HCT116 (cell line): Measurements from ENCODE around the gene ADCY10. TPM values are rescaled to one million over a fixed set of nuclear protein-coding genes. Genes with fewer than 3 reads are reported as not detected.

Experiments used
- ATAC-seq: fragments of 200-7000 bp; cut with Tn5 transposase; 2 replicates; pipeline ENCODE4 v1.9.1; 2020; ENCODE audit warnings: mild to moderate bottlenecking, moderate library complexity
- BruUV-seq: library from RNA; stranded (reverse); fragments of 400-500 nt; replicated peaks from 2 replicates; lab custom pipeline; 2021; lab: Mats Ljungman, UMichigan
- CTCF ChIA-PET: fragments of 300-600 bp; sonication (Branson Sonifier 250); formaldehyde crosslinking; loops from one replicate; lab custom pipeline; 2021; ENCODE audit warnings: antibody characterized with exemption; lab: Charles Lee
- POLR2A ChIA-PET: fragments of 300-600, 350-600 bp; sonication (Branson Sonifier 250); formaldehyde crosslinking; loops from one replicate; lab custom pipeline; 2021; ENCODE audit warnings: antibody characterized with exemption; lab: Charles Lee
- RAD21 ChIA-PET, 2 experiments: fragments of 300-600 bp; sonication (Branson Sonifier 250); formaldehyde crosslinking; loops; one replicate each; lab custom pipeline; 2023; ENCODE audit warnings: low total read pairs in 2 of 2; ENCODE audit not compliant: uncharacterized antibody in 2 of 2, unreplicated experiment in 2 of 2, low non-redundant PET in 1 of 2; lab: Charles Lee
- DNase-seq: peaks from one replicate; pipeline ENCODE4 v3.0.0-alpha.2; 2010; ENCODE audit warnings: low read depth, low spot score
- H2AFZ ChIP-seq: fragments of 200-600 bp; shearing (Covaris generic), sonication (generic); 2 replicates; pipeline ENCODE4 v1.6.1; 2017; ENCODE audit warnings: low read depth, mixed run types, mixed read lengths, antibody characterized with exemption, low read length; ENCODE audit not compliant: poor library complexity, severe bottlenecking
- H3K27ac ChIP-seq: 2 replicates; pipeline ENCODE4 v1.5.1; 2012; ENCODE audit warnings: low read depth, low read length
- H3K27me3 ChIP-seq: fragments of 200-600 bp; sonication (generic); 2 replicates; pipeline ENCODE4 v1.6.1; 2016; ENCODE audit warnings: mixed run types, low read length, mixed read lengths; ENCODE audit not compliant: insufficient read depth
- H3K36me3 ChIP-seq, 2 experiments: fragments of 200-500 bp in 1 of 2; fragments of 200-600 bp in 1 of 2; sonication (Bioruptor generic) in 1 of 2; sonication (generic) in 1 of 2; 2 replicates each; pipeline versions ENCODE4 v1.5.1 to v1.6.1; 2014 to 2016; ENCODE audit warnings: low read length in 2 of 2, inconsistent platforms in 1 of 2, mixed read lengths in 1 of 2, mixed run types in 1 of 2; ENCODE audit not compliant: insufficient read depth in 2 of 2, control insufficient read depth in 1 of 2
- H3K4me1 ChIP-seq, 2 experiments: fragments of 200-600 bp in 1 of 2; sonication (generic) in 1 of 2; 2 replicates each; pipeline versions ENCODE4 v1.5.1 to v1.6.1; 2012 to 2017; ENCODE audit warnings: low read length in 2 of 2, inconsistent platforms in 1 of 2, mild to moderate bottlenecking in 1 of 2, mixed read lengths in 1 of 2, mixed run types in 1 of 2, moderate library complexity in 1 of 2; ENCODE audit not compliant: insufficient read depth in 2 of 2, control insufficient read depth in 1 of 2
- H3K4me2 ChIP-seq: fragments of 200-600 bp; sonication (generic); 2 replicates; pipeline ENCODE4 v1.6.1; 2017; ENCODE audit warnings: mixed run types, low read length, mixed read lengths
- H3K4me3 ChIP-seq, 2 experiments: fragments of 200-600 bp in 1 of 2; sonication (generic) in 1 of 2; replicated peaks in 1 of 2; 2 replicates each; pipeline ENCODE4 v1.5.1; 2011 to 2016; ENCODE audit warnings: low read length in 2 of 2, control low read depth in 1 of 2, low read depth in 1 of 2, mild to moderate bottlenecking in 1 of 2, mixed read lengths in 1 of 2, mixed run types in 1 of 2
- H3K79me2 ChIP-seq: fragments of 200-600 bp; sonication (generic); 2 replicates; pipeline ENCODE4 v1.6.1; 2017; ENCODE audit warnings: mild to moderate bottlenecking, mixed run types, low read length, moderate library complexity, mixed read lengths; ENCODE audit not compliant: insufficient read depth
- H3K9ac ChIP-seq: fragments of 200-600 bp; sonication (generic); 2 replicates; pipeline ENCODE4 v1.6.1; 2016; ENCODE audit warnings: low read length, mixed read lengths
- H3K9me2 ChIP-seq: fragments of 200-600 bp; sonication (generic), shearing (Covaris generic); 2 replicates; pipeline ENCODE4 v1.6.1; 2017; ENCODE audit warnings: mixed run types, mild to moderate bottlenecking, moderate library complexity; ENCODE audit not compliant: insufficient read depth
- H3K9me3 ChIP-seq, 2 experiments: fragments of 200-500 bp in 1 of 2; fragments of 200-600 bp in 1 of 2; sonication (Bioruptor generic) in 1 of 2; sonication (generic) in 1 of 2; 2 replicates each; pipeline ENCODE4 v1.6.1; 2014 to 2017; ENCODE audit warnings: low read length in 2 of 2, mixed read lengths in 2 of 2, inconsistent platforms in 1 of 2, low read depth in 1 of 2, mild to moderate bottlenecking in 1 of 2, mixed run types in 1 of 2, moderate library complexity in 1 of 2; ENCODE audit not compliant: control insufficient read depth in 1 of 2, insufficient read depth in 1 of 2
- H4K20me1 ChIP-seq: fragments of 200-600 bp; sonication (generic), shearing (Covaris generic); 2 replicates; pipeline ENCODE4 v1.6.1; 2017; ENCODE audit warnings: mixed run types, mild to moderate bottlenecking, moderate library complexity; ENCODE audit not compliant: insufficient read depth
- ATF3 ChIP-seq: IDR thresholded peaks from 2 replicates; pipeline ENCODE4 v1.6.1; 2012
- CBX3 ChIP-seq: IDR thresholded peaks from 2 replicates; pipeline ENCODE4 v1.6.1; 2012; ENCODE audit warnings: low read depth
- CEBPB ChIP-seq: IDR thresholded peaks from 2 replicates; pipeline ENCODE4 v1.6.1; 2012; ENCODE audit warnings: low read depth
- CTCF ChIP-seq, 3 experiments: fragments of 200-600 bp in 1 of 3; sonication (generic) in 1 of 3; IDR thresholded peaks in 2 of 3; conservative IDR thresholded peaks in 1 of 3; 2 replicates each; pipeline ENCODE4 v1.5.1; 2012 to 2017; ENCODE audit warnings: low read depth in 2 of 3, low read length in 2 of 3, antibody characterized with exemption in 1 of 3, borderline replicate concordance in 1 of 3, control low read depth in 1 of 3, mild to moderate bottlenecking in 1 of 3, mixed read lengths in 1 of 3, mixed run types in 1 of 3, moderate library complexity in 1 of 3; ENCODE audit not compliant: insufficient read depth in 1 of 3
- EGR1 ChIP-seq: IDR thresholded peaks from 2 replicates; pipeline ENCODE4 v1.6.1; 2012; ENCODE audit warnings: low read depth
- ELF1 ChIP-seq: IDR thresholded peaks from 2 replicates; pipeline ENCODE4 v1.6.1; 2012; ENCODE audit warnings: low read depth, borderline replicate concordance
- EZH2phosphoT487 ChIP-seq: fragments of 200-600 bp; IDR thresholded peaks from 2 replicates; pipeline ENCODE4 v1.6.1; 2018; ENCODE audit warnings: antibody characterized with exemption, borderline replicate concordance
- JUND ChIP-seq: IDR thresholded peaks from 2 replicates; pipeline ENCODE4 v1.6.1; 2012
- MAX ChIP-seq: IDR thresholded peaks from 2 replicates; pipeline ENCODE4 v1.6.1; 2012
- POLR2A ChIP-seq: IDR thresholded peaks from 2 replicates; pipeline ENCODE4 v1.7.0; 2011; ENCODE audit warnings: borderline replicate concordance; ENCODE audit not compliant: insufficient read depth, insufficient read length; ENCODE audit errors: extremely low read depth
- POLR2AphosphoS5 ChIP-seq: IDR thresholded peaks from 2 replicates; pipeline ENCODE4 v1.6.1; 2011; ENCODE audit warnings: mild to moderate bottlenecking, low read depth, low read length, moderate library complexity
- RAD21 ChIP-seq: IDR thresholded peaks from 2 replicates; pipeline ENCODE4 v1.6.1; 2012; ENCODE audit warnings: low read depth, mild to moderate bottlenecking
- SIN3A ChIP-seq: IDR thresholded peaks from 2 replicates; pipeline ENCODE4 v1.6.1; 2012; ENCODE audit warnings: low read depth
- SP1 ChIP-seq: IDR thresholded peaks from 2 replicates; pipeline ENCODE4 v1.6.1; 2012; ENCODE audit warnings: low read depth
- SRF ChIP-seq: IDR thresholded peaks from 2 replicates; pipeline ENCODE4 v1.6.1; 2012; ENCODE audit warnings: low read depth
- YY1 ChIP-seq: IDR thresholded peaks from 2 replicates; pipeline ENCODE4 v1.6.1; 2011; ENCODE audit warnings: low read length, low read depth, moderate library complexity, mild to moderate bottlenecking; ENCODE audit not compliant: insufficient replicate concordance; ENCODE audit errors: extremely low read depth
- ZBTB33 ChIP-seq: IDR thresholded peaks from 2 replicates; pipeline ENCODE4 v1.6.1; 2011; ENCODE audit warnings: mild to moderate bottlenecking, low read length, moderate library complexity; ENCODE audit not compliant: insufficient replicate concordance; ENCODE audit errors: extremely low read depth
- ZNF274 ChIP-seq: fragments of 200-500 bp; sonication (Bioruptor generic); IDR thresholded peaks from 2 replicates; pipeline ENCODE4 v1.6.1; 2014; ENCODE audit warnings: mild to moderate bottlenecking, low read depth, low read length, inconsistent platforms
- intact Hi-C: fragments of 100-400 bp; cut with micrococcal nuclease; formaldehyde crosslinking; loops from 2 replicates; pipeline ENCODE4 v1.10.0; 2022
- total RNA-seq: library from RNA; stranded (reverse); gene quantifications from one replicate; pipeline ENCODE4 v1.2.1, GENCODE V29; 2021; ENCODE audit not compliant: unreplicated experiment

The ADCY10 gene
- total RNA-seq, 1 experiment from 2014 or later = 0.30 TPM

- POLR2A ChIA-PET = no interaction called here
- no TSS peak for BruUV-seq
- Histone ChIP-seq H2AFZ (no peak overlapping the region), H3K27ac (no peak overlapping the region), H3K27me3 (no peaks in the 10 kb centered on the region), H3K4me1 (no peaks in the 10 kb centered on the region), H3K4me3 (no peak overlapping the region), H3K9me3 (no peaks in the 10 kb centered on the region), H3K36me3 (no peaks in the 10 kb centered on the region), H3K79me2 (no peaks in the 10 kb centered on the region), H4K20me1 (no peaks in the 10 kb centered on the region), H3K4me2 (no peak overlapping the region), H3K9me2 (no peaks in the 10 kb centered on the region), H3K9ac (no peak overlapping the region)
- RAD21 ChIA-PET = no interaction called here
- CTCF ChIA-PET = no interaction called here
- ATAC-seq (no peak), DNase-seq (no peak)
- TF ChIP-seq ATF3 (no peak), CTCF (IDR thresholded peaks at IDR 0.05 in 2 of 3, conservative IDR thresholded peaks at IDR 0.05 in 1 of 3; ENCODE audit: borderline replicate concordance in 1 of 3, insufficient read depth in 1 of 3, low read depth in 2 of 3, low read length in 2 of 3) (no peak), JUND (no peak), SRF (no peak), MAX (no peak), SIN3A (no peak), ELF1 (no peak), YY1 (no peak), CEBPB (no peak), CBX3 (no peak), ZBTB33 (no peak), EGR1 (no peak), POLR2AphosphoS5 (no peak), POLR2A (no peak), SP1 (no peak), EZH2phosphoT487 (no peak), RAD21 (no peak), ZNF274 (no peak)
- intact Hi-C loops = no loop called here
These were observed 20.1 kb downstream of the ADCY10 start for GRCh38 chr1:167893798-167894197.
